HepG2 (cell line): ENCODE measurements around the gene UBQLN1. TPM values are rescaled to one million over a fixed set of nuclear protein-coding genes. Genes with fewer than 3 reads are reported as not detected.
A peak's percentile ranks its signal among the peaks of the same experiment; 100 is the strongest.

Experiments used
- MTF2 ChIP-seq: sonication (generic); formaldehyde crosslinking; IDR thresholded peaks from 2 replicates; pipeline ENCODE4 v1.5.0; 2020; ENCODE audit warnings: missing genetic modification reagents, borderline replicate concordance
- NRL ChIP-seq: sonication (generic); formaldehyde crosslinking; IDR thresholded peaks from 2 replicates; pipeline ENCODE4 v1.5.0; 2020; ENCODE audit warnings: missing genetic modification reagents, mild to moderate bottlenecking, moderate library complexity, borderline replicate concordance
- PRMT3 ChIP-seq: sonication (generic); formaldehyde crosslinking; IDR thresholded peaks from 2 replicates; pipeline ENCODE4 v1.8.1; 2022; ENCODE audit warnings: low read depth, mild to moderate bottlenecking, moderate library complexity, missing genetic modification reagents, borderline replicate concordance
- SIN3A ChIP-seq: IDR thresholded peaks from 2 replicates; pipeline ENCODE4 v1.6.1; 2011; ENCODE audit warnings: low read depth, mild to moderate bottlenecking, control low read depth, low read length, borderline replicate concordance
- ZBTB42 ChIP-seq: sonication (generic); formaldehyde crosslinking; IDR thresholded peaks from 2 replicates; pipeline ENCODE4 v1.5.0; 2020; ENCODE audit warnings: mild to moderate bottlenecking, missing genetic modification reagents
- ZNF567 ChIP-seq: sonication (generic); formaldehyde crosslinking; IDR thresholded peaks from 2 replicates; pipeline ENCODE4 v1.8.1; 2023; ENCODE audit warnings: mild to moderate bottlenecking, missing genetic modification reagents, borderline replicate concordance
- ZNF607 ChIP-seq: sonication (generic); formaldehyde crosslinking; IDR thresholded peaks from 2 replicates; pipeline ENCODE4 v1.5.1; 2020; ENCODE audit warnings: missing genetic modification reagents, mild to moderate bottlenecking, borderline replicate concordance
- ZNF83 ChIP-seq: sonication (generic); formaldehyde crosslinking; IDR thresholded peaks from 2 replicates; pipeline ENCODE4 v1.4.0; 2020; ENCODE audit warnings: missing genetic modification reagents, mild to moderate bottlenecking, borderline replicate concordance
- polyA plus RNA-seq, 8 experiments: library from polyadenylated mRNA; depleted of rRNA in 3 of 8; stranded (reverse) in 7 of 8; unstranded in 1 of 8; fragments of >200 nt; fragmentation: Illumina TruSeq in 4 of 8; extraction: Trizol in 4 of 8; gene quantifications; 2 replicates each; pipeline versions ENCODE4 v1.2.1 to v1.2.3, GENCODE V29; 2011 to 2016; ENCODE audit warnings: low read depth in 4 of 8, missing spikeins in 1 of 8, mixed read lengths in 1 of 8; ENCODE audit not compliant: insufficient read depth in 1 of 8
- total RNA-seq, 5 experiments: library from RNA; depleted of rRNA; stranded (reverse); fragments of >200 nt; fragmentation: Illumina TruSeq; extraction: Trizol; gene quantifications; 2 replicates each; pipeline ENCODE4 v1.2.3, GENCODE V29; 2016; ENCODE audit warnings: low read depth in 1 of 5
- TF ChIP-seq, protein P1 (sequence below): sonication (generic); formaldehyde crosslinking; IDR thresholded peaks from 2 replicates; pipeline ENCODE4 v1.5.1; 2020; ENCODE audit warnings: mild to moderate bottlenecking, missing genetic modification reagents, borderline replicate concordance
- TF ChIP-seq, protein P2 (sequence below), 2 experiments: sonication (generic) in 1 of 2; formaldehyde crosslinking in 1 of 2; IDR thresholded peaks; 2 replicates each; pipeline versions ENCODE4 v1.4.0 to v1.6.1; 2018 to 2020; ENCODE audit warnings: missing genetic modification reagents in 2 of 2, borderline replicate concordance in 1 of 2, low read depth in 1 of 2, mild to moderate bottlenecking in 1 of 2, missing biosample characterization in 1 of 2
- TF ChIP-seq, protein P3 (sequence below): IDR thresholded peaks from 2 replicates; pipeline ENCODE4 v1.6.1; 2018; ENCODE audit warnings: missing genetic modification reagents
- TF ChIP-seq, protein P4 (sequence below): sonication (generic); formaldehyde crosslinking; IDR thresholded peaks from 2 replicates; pipeline ENCODE4 v1.4.0; 2020; ENCODE audit warnings: mild to moderate bottlenecking, missing genetic modification reagents
- TF ChIP-seq, protein P5 (sequence below): sonication (generic); formaldehyde crosslinking; IDR thresholded peaks from 2 replicates; pipeline ENCODE4 v1.4.0; 2020; ENCODE audit warnings: mild to moderate bottlenecking, missing genetic modification reagents

UBQLN1 gene
- total and polyA plus RNA-seq, 2 of the 13 experiments (the other 11 are each of a cell fraction or from before 2014, with no cell fraction given) = 78.1 to 83.8 TPM

DNA sequence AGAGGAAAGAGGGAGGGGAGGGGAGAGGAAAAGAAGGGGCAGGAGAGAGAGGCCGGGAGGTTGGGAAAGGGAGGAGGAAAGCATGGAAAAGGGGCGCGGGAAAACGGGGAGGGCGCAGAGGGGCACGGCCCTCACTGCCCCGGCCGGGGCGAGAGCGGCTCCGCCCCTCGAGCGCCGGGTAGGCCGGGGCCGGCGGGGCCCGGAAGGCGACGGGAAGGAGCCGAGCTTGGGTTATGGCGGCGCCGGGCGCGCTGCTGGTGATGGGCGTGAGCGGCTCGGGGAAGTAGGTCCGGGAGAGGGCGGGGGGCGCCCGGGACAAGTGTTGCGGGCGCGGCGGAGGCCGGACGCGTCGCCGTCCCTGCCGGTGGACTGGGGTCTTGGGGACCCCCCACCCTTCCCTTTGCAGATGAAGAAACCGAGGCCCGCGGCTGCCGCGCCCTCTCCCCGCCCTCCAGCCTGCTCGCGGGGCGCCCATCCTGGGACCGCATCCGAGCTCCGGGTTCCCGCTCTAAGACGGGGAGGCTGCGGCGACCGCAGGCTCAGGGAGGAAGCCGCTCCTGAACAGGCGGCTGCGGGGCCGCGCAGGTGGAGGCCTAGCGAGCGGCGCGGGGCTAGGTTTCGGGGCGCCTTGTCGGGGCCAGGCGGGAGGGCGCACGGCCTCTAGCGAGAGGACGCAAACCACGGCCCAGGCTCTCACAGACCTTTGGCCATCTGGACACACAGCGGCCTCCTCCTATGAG lies 84.6 kb downstream of the UBQLN1 start, which contains the start of gene IDNK (continued):
- TF ChIP-seq, protein P1, sequence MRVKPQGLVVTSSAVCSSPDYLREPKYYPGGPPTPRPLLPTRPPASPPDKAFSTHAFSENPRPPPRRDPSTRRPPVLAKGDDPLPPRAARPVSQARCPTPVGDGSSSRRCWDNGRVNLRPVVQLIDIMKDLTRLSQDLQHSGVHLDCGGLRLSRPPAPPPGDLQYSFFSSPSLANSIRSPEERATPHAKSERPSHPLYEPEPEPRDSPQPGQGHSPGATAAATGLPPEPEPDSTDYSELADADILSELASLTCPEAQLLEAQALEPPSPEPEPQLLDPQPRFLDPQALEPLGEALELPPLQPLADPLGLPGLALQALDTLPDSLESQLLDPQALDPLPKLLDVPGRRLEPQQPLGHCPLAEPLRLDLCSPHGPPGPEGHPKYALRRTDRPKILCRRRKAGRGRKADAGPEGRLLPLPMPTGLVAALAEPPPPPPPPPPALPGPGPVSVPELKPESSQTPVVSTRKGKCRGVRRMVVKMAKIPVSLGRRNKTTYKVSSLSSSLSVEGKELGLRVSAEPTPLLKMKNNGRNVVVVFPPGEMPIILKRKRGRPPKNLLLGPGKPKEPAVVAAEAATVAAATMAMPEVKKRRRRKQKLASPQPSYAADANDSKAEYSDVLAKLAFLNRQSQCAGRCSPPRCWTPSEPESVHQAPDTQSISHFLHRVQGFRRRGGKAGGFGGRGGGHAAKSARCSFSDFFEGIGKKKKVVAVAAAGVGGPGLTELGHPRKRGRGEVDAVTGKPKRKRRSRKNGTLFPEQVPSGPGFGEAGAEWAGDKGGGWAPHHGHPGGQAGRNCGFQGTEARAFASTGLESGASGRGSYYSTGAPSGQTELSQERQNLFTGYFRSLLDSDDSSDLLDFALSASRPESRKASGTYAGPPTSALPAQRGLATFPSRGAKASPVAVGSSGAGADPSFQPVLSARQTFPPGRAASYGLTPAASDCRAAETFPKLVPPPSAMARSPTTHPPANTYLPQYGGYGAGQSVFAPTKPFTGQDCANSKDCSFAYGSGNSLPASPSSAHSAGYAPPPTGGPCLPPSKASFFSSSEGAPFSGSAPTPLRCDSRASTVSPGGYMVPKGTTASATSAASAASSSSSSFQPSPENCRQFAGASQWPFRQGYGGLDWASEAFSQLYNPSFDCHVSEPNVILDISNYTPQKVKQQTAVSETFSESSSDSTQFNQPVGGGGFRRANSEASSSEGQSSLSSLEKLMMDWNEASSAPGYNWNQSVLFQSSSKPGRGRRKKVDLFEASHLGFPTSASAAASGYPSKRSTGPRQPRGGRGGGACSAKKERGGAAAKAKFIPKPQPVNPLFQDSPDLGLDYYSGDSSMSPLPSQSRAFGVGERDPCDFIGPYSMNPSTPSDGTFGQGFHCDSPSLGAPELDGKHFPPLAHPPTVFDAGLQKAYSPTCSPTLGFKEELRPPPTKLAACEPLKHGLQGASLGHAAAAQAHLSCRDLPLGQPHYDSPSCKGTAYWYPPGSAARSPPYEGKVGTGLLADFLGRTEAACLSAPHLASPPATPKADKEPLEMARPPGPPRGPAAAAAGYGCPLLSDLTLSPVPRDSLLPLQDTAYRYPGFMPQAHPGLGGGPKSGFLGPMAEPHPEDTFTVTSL = no peak
- TF ChIP-seq NRL (CRISPR knock-in tag) (no peak; the same call in 1 of the 2 replicates), ZNF83 (peak; percentile 33; the same call in 1 of the 2 replicates), ZBTB42 (CRISPR knock-in tag) (no peak; the same call in 1 of the 2 replicates), ZNF607 (CRISPR knock-in tag) (no peak; the same call in 1 of the 2 replicates), SIN3A (peak; percentile 34; the same call in 1 of the 2 replicates), PRMT3 (no peak; the same call in 1 of the 2 replicates), MTF2 (no peak), ZNF567 (CRISPR knock-in tag) (no peak)
- TF ChIP-seq, protein P2, sequence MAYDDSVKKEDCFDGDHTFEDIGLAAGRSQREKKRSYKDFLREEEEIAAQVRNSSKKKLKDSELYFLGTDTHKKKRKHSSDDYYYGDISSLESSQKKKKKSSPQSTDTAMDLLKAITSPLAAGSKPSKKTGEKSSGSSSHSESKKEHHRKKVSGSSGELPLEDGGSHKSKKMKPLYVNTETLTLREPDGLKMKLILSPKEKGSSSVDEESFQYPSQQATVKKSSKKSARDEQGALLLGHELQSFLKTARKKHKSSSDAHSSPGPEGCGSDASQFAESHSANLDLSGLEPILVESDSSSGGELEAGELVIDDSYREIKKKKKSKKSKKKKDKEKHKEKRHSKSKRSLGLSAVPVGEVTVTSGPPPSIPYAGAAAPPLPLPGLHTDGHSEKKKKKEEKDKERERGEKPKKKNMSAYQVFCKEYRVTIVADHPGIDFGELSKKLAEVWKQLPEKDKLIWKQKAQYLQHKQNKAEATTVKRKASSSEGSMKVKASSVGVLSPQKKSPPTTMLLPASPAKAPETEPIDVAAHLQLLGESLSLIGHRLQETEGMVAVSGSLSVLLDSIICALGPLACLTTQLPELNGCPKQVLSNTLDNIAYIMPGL (CRISPR knock-in tag; IDR thresholded peaks at IDR 0.05; ENCODE audit: borderline replicate concordance in 1 of 2, low read depth in 1 of 2) = peak; percentile 33 to 81; a peak in 2 of 4 replicates
- TF ChIP-seq, protein P3, sequence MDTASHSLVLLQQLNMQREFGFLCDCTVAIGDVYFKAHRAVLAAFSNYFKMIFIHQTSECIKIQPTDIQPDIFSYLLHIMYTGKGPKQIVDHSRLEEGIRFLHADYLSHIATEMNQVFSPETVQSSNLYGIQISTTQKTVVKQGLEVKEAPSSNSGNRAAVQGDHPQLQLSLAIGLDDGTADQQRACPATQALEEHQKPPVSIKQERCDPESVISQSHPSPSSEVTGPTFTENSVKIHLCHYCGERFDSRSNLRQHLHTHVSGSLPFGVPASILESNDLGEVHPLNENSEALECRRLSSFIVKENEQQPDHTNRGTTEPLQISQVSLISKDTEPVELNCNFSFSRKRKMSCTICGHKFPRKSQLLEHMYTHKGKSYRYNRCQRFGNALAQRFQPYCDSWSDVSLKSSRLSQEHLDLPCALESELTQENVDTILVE (CRISPR knock-in tag) = no peak
- TF ChIP-seq, protein P4, sequence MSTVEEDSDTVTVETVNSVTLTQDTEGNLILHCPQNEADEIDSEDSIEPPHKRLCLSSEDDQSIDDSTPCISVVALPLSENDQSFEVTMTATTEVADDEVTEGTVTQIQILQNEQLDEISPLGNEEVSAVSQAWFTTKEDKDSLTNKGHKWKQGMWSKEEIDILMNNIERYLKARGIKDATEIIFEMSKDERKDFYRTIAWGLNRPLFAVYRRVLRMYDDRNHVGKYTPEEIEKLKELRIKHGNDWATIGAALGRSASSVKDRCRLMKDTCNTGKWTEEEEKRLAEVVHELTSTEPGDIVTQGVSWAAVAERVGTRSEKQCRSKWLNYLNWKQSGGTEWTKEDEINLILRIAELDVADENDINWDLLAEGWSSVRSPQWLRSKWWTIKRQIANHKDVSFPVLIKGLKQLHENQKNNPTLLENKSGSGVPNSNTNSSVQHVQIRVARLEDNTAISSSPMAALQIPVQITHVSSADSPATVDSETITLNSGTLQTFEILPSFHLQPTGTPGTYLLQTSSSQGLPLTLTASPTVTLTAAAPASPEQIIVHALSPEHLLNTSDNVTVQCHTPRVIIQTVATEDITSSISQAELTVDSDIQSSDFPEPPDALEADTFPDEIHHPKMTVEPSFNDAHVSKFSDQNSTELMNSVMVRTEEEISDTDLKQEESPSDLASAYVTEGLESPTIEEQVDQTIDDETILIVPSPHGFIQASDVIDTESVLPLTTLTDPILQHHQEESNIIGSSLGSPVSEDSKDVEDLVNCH (CRISPR knock-in tag) = no peak
- TF ChIP-seq, protein P5, sequence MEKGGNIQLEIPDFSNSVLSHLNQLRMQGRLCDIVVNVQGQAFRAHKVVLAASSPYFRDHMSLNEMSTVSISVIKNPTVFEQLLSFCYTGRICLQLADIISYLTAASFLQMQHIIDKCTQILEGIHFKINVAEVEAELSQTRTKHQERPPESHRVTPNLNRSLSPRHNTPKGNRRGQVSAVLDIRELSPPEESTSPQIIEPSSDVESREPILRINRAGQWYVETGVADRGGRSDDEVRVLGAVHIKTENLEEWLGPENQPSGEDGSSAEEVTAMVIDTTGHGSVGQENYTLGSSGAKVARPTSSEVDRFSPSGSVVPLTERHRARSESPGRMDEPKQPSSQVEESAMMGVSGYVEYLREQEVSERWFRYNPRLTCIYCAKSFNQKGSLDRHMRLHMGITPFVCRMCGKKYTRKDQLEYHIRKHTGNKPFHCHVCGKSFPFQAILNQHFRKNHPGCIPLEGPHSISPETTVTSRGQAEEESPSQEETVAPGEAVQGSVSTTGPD = no peak
